Measurements from ENCODE around the gene LETM1.
"Not testable (repeated sequence)": the region's sequence is repeated elsewhere in the genome, so short reads cannot be mapped to it uniquely, and the experiment has no call there.

LETM1 gene

GRCh38 chr4:1851160-1851559, 4.8 kb downstream of the LETM1 start:
- no peak for DNase-seq

- DNase-seq: no peak
Measured at GRCh38 chr4:1850276-1850675, 5.7 kb downstream of the LETM1 start.

DNA sequence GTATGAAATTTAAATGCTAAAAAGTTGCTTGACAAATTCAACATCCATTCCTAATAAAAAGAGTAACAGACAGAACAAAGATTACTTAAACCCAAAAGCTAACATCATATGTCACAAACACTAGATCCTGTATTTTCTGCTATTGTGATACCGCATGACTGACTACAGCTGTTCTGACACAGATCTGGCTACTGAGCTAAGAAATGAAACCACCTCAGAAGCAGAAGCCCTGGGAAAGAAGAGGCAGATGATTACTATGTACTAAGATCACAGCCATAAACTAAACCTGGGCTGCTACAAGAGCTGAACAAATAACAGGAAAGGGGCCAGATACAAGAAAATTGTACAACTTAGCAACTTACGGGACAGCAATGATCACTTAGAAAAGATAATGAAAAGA, 9.4 kb downstream of the LETM1 start:
- DNase-seq: no peak

GRCh38 chr4:1844618-1845017, 11.3 kb downstream of the LETM1 start:
- DNase-seq: not testable (repeated sequence)

- no peak for DNase-seq
Measured at GRCh38 chr4:1843852-1844251, 12.1 kb downstream of the LETM1 start.

DNA sequence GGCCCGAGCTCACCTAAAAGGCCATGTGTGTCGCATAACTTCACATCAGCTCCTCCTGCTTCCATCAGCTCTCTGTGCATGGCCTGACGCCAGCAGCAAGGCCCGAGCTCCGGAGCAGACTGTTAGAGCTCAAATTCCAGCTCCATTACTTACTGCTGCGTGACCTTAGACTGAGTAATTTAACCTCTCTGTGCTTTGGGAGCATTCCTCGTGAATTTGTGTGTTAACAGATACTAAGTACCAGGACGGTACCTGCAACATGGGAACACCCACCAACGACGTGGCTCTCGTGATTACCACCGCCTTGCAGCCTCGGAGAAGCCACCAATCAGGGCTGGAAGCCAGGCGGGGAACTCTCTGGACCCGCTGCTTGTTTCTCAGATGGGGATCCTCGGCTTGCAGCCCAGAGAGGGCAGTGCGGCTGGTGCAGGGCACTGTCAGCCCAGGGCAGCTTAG, 12.9 kb downstream of the LETM1 start:
- no peak for DNase-seq

GRCh38 chr4:1842339-1842895, 13.5 kb downstream of the LETM1 start:
- no peak for DNase-seq

DNA sequence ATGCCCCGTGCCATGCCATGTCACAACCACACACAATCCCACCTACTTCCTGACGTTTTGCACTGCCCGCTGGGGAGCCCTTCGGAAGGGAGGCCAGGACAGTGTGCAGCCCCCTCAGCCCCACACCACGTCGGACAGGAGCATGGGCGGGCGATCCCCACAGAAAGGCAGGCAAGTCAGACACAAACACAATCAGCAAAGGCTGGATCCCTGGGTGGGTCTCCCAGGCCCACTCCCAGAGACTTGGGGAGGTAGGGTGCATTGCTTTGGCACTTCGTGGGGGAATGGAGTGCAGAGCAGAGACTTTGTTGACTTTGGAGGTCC, 14.1 kb downstream of the LETM1 start:
- DNase-seq: no peak

DNA sequence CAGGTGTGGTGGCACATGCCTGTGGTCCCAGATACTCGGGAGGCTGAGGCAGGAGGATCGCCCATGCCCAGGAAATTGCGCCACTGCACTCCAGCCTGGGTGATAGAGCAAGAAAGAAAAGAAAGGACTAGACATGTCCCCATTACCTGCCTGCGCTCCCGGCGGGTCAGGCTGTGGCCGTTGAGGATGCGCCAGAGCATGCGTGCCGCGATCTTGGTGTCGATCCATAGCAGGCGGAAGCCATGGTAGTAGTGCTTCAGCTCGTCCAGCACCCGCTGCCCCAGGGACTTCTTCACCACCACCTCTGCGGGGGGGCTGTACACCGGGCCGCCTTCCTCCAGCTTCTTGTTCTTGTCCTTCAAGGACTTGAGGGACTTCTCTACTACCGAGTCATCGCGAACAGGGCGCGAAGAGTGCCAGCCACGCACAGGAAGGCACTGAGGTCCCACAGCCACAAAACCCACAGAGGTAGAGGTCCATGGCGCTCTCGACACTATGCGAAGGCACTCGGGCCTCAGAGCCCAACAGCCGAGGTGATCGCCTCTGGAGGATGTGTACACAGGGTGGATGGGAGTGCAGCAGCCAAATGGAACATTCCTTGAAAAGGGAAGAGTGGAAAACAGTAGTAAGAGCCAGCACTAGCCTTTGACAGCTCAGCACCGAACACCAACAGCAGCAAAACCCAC, 14.6 kb downstream of the LETM1 start:
- no peak for DNase-seq

DNA sequence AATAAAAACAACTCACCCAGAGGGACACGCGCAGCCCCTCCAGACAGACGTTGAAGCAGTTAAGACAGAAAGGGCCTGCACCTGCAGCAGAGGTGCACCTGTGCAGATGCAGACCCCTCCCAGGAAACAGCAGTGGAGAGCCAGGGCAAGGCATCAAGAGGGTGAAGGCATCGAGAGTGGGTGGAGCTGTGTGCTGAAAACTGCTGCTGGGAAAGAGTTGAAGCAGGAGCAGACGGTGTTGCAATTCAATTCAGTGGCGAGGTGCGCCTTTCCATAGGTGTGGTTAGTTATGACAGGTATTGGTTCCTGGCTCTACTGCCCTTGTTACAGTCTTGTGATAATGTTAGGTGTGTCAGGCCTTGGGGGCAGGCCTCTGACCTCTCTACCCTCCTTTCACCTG, 16.7 kb downstream of the LETM1 start:
- DNase-seq: no peak

DNA sequence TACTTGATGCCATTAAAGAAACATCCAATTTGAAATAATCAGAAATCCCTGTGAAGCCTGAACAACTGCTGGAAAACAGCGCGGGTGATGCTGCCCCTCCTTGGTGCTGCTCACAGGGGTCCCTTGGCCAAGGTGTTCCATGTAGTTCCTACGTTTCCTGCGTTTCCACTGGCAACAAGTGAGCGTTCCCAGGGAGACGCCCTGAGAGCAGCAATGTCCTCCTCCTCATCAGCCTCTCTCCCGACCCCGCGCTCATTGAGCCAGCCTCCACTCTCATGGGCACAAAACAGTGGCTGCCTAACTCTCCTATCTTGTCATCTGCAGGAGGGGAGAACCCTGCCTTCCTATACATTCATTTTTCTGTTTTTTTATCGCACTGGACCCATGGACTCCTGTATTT, 18.9 kb downstream of the LETM1 start:
- no peak for DNase-seq

GRCh38 chr4:1836650-1837049, 19.3 kb downstream of the LETM1 start:
- no peak for DNase-seq

GRCh38 chr4:1835836-1836235, 20.1 kb downstream of the LETM1 start:
- DNase-seq: not testable (repeated sequence)

DNA sequence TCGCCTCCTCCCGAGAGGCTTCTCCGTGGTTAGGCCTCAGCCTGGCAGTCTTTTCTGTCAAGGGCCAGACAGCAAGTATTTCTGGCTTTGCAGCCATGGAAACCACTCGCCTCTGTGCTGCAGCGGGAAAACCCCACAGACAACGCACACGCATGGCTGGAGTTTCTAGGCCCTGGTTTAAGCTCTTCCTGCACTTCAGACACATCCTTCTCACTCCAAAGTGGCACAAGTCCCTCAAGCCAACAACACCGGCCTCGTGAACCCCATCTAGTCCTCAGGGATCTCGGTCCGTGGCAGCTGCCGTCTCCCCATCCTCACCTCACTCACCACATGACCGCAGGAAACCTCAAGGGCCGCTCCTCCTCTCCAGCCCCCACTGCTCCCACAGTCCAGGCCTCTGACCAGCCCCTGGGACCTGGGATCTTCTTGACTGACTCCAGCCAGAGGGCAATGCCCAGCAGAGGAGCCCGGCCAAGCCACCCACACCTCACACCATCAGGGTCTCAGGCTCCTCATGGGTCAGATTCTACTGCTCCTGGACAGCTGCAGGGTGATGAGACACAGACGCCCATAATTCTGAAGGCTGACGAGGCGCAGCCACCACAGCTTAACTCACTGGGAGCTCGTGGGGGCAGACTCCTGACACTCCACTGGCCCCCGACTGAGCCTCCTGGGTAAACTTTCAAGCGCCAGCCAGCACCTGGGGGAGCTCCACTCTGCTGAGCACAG, 21.7 kb downstream of the LETM1 start:
- no peak for DNase-seq

DNA sequence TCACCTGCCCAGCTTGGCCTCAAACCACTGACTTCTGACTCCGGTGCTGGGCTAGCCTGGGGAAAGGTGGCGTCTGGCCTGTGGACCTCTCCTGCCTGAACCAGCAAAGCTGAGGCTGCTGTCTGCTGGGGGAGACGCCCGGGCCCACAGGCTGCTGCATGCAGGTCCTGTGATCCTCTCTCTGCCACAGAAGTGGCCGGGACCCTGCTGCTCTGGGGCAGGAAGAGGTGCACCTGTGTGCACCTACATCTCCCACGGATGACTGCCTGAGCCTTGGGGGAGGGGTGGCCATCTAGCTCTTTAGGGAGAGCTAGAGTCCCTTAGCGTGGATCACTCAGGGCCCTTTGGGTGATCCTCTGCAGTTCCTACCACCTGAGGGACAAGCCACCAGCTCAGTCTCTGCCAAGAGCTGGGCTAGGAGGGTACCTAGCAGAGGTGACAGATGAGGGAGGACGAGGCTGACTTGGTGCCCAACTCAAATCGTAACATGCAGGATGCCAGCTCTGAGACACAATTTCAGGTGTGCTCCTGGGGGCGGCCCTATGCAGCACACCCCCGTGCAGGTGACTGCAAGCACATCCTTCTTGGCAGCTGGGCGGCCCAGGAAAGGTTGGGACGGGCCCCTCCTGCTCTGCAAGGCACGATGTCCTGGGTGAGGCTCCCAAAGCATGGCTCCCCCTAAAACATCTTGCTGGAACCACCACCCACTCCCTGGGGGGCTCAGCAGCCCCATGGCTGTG, 22.5 kb downstream of the LETM1 start:
- DNase-seq: no peak

DNA sequence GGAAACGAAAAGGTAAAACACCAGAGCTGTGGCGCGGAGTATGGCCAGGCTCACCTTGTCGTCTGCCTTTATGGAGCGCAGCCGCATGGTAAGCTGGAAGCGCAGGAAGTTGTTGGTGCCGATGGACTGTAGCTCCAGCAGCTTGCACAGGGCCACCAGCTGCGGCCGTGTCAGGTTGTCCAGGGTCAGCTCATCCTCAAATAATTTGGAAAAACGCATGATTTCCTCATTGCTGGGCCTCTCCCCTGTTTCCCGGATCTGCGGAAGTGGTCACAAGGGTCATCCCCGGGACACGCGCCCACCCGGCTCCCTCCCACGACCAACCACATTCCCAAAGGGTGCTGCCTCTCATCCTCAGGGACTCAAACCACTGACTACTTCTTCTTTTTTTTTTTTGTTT, 23.3 kb downstream of the LETM1 start:
- no peak for DNase-seq

- no peak for DNase-seq
Measured at GRCh38 chr4:1831331-1831730, 24.6 kb downstream of the LETM1 start.

- no peak for DNase-seq
Measured at GRCh38 chr4:1830642-1831228, 25.2 kb downstream of the LETM1 start.

DNA sequence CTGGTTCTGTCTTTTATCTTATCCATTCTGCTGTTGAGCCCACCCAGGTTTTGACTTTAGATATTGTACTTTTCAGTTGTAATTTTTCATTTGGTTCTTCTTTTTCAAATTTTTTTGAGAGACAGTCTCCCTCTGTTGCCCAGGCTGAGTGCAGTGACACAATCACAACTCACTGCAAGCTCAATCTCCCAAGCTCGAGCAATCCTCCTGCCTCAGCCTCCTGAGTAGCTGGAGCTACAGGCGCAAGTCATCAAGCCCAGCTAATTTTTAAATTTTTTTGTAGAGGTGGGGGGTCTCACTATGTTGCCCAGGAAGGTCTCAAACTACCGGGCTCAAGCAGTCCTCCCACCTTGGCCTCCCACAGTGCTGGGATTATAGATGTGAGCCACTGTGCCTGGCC, 25.7 kb downstream of the LETM1 start:
- DNase-seq: no peak

- DNase-seq: no peak
Measured at GRCh38 chr4:1826531-1827350, 29.2 kb downstream of the LETM1 start.

DNA sequence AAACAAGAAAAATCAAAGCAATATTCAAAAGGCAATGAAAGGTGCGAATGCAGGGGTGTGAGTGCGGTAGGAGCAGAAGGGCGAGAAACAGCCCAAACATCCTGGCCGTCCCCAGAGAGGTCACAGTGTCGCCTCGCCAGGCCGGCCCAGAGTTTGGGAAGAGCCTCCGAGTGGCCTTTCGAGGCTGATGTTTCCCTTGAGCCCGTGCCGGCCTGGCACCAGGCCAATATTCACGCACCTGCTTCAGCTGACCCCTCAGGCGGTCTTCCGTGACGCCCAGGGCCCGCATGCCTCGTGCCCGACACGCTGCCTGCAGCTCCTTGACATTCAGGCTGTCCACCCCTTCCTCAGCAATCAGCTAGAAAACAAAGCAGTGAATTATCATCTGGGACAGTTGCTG, 30.6 kb downstream of the LETM1 start:
- DNase-seq: no peak

GRCh38 chr4:1824746-1825145, 31.2 kb downstream of the LETM1 start:
- DNase-seq: no peak

DNA sequence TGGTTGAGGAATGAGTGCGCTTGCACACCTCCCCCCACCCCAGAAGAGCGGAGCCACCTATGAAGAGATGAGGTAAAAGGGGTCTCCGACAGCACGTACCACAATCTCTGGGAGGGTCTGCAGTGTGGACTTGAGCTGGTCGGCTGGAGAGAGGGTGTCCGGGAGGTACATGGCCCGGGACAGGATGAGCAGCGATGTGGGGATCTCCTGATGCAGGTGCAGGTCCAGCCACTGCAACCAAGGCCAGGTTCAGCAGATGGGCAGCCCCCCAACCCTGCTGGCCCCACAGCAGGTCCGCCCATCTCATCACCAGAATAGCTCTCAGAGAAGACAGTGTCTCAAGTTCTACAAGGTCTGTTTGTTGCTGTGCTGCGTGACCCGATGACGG, 32.4 kb downstream of the LETM1 start:
- DNase-seq: no peak
